Small intestine (tissue), 7 donors: ENCODE data around the gene PRUNE2. TPM values are rescaled to one million over a fixed set of nuclear protein-coding genes. Genes with fewer than 3 reads are reported as not detected.

Source experiments
- DNase-seq, 2 donors: peaks; one replicate each; pipeline versions ENCODE4 v3.0.0 to v3.0.0-alpha.2; 2013
- FAIRE-seq: peaks from 2 replicates; lab custom pipeline; 2012; peaks lifted over from hg19 to GRCh38; lab: Jason Lieb, UNC
- H3K27ac ChIP-seq, 3 donors: one replicate each; pipeline ENCODE4 v1.5.1; 2013; ENCODE audit warnings: low read length in 2 of 3, mild to moderate bottlenecking in 2 of 3, control low read depth in 1 of 3, inconsistent platforms in 1 of 3, low read depth in 1 of 3, moderate library complexity in 1 of 3
- H3K27me3 ChIP-seq, 3 donors: one replicate each; pipeline ENCODE4 v1.6.1; 2013; ENCODE audit warnings: low read length in 3 of 3, inconsistent platforms in 1 of 3; ENCODE audit not compliant: control insufficient read depth in 3 of 3, insufficient read depth in 3 of 3
- H3K36me3 ChIP-seq, 3 donors: one replicate each; pipeline ENCODE4 v1.6.1; 2013; ENCODE audit warnings: low read length in 3 of 3, inconsistent platforms in 1 of 3, low read depth in 1 of 3, mild to moderate bottlenecking in 1 of 3, moderate library complexity in 1 of 3; ENCODE audit not compliant: control insufficient read depth in 3 of 3, insufficient read depth in 2 of 3
- H3K4me1 ChIP-seq, 3 donors: one replicate each; pipeline ENCODE4 v1.6.1; 2013; ENCODE audit warnings: low read length in 2 of 3, inconsistent platforms in 1 of 3, low read depth in 1 of 3, mild to moderate bottlenecking in 1 of 3, moderate library complexity in 1 of 3; ENCODE audit not compliant: control insufficient read depth in 3 of 3, insufficient read depth in 2 of 3
- H3K4me3 ChIP-seq, 3 donors: one replicate each; pipeline ENCODE4 v1.5.1; 2013; ENCODE audit warnings: low read length in 3 of 3, control low read depth in 1 of 3, inconsistent platforms in 1 of 3, low read depth in 1 of 3, mild to moderate bottlenecking in 1 of 3, moderate library complexity in 1 of 3
- H3K9me3 ChIP-seq, 2 donors: one replicate each; pipeline ENCODE4 v1.6.1; 2013; ENCODE audit warnings: low read depth in 1 of 2, low read length in 1 of 2; ENCODE audit not compliant: control insufficient read depth in 2 of 2, insufficient read depth in 1 of 2
- WGBS, 3 donors: extraction: QIAGEN DNeasy Blood & Tissue Kit; methylation state at CpG; one replicate each; pipeline ENCODE4 v1.1.7; 2013; 5-methylcytosine and 5-hydroxymethylcytosine counted together
- polyA plus RNA-seq, 4 donors: library from polyadenylated mRNA; stranded (reverse) in 3 of 4; unstranded in 1 of 4; fragments of 200-250 nt in 3 of 4; fragments of 120-200 nt in 1 of 4; gene quantifications; one replicate each; pipeline versions ENCODE4 v1.2.1 to v1.2.3, GENCODE V29; 2013
- donor health status: healthy with polysubstance abuse.
- donor health status: control.
- donor health status: control.
- donor health status: Bipolar disorder and iron deficiency.
- donor health status: healthy.

Gene PRUNE2
- polyA plus RNA-seq, 4 donors: 1.1 to 62.1 (median 7.5) TPM

GRCh38 chr9:76912636-76913275 is 6.8 kb upstream of the PRUNE2 start:
- DNase-seq: no peak
- Histone ChIP-seq H3K4me1 (no peaks in the 10 kb centered on the region), H3K27me3 (peaks cover 0 to 44% (median 5%) of the 10 kb centered on the region in 3 donors), H3K9me3 (no peaks in the 10 kb centered on the region), H3K27ac (no peak overlapping the region), H3K4me3 (no peak overlapping the region), H3K36me3 (no peaks in the 10 kb centered on the region)
- 43 to 48% (median 45%) methylated on average over 6 of the region's 6 CpGs for WGBS, 3 donors
- FAIRE-seq: no peak

DNA sequence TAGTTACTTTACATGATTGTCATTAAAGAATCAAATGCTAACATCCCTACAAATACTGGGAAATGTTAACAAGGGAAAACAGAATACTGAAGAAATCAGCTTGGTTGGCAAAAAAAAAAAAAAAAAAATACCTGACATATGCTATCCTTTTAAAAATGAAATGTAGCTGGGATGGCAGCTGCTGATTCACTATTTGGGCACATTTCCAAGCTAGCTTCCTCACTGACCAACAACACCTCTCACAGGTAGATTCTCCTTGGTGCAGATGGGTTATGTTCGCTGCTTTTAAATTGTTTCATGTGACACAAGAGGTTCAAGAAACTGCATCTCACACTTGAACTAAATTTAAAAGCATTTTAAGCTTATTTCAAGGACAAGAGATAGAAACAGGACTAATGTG is 6.1 kb upstream of the PRUNE2 start:
- Histone ChIP-seq H3K27me3 (peaks cover 0 to 50% (median 5%) of the 10 kb centered on the region in 3 donors), H3K4me3 (no peak overlapping the region), H3K36me3 (no peaks in the 10 kb centered on the region), H3K27ac (no peak overlapping the region), H3K4me1 (no peaks in the 10 kb centered on the region), H3K9me3 (no peaks in the 10 kb centered on the region)
- DNase-seq (no peak), FAIRE-seq (no peak)
- WGBS, 3 donors: 51 to 91% (median 81%) methylated on average over 1 of the region's 1 CpG

DNA sequence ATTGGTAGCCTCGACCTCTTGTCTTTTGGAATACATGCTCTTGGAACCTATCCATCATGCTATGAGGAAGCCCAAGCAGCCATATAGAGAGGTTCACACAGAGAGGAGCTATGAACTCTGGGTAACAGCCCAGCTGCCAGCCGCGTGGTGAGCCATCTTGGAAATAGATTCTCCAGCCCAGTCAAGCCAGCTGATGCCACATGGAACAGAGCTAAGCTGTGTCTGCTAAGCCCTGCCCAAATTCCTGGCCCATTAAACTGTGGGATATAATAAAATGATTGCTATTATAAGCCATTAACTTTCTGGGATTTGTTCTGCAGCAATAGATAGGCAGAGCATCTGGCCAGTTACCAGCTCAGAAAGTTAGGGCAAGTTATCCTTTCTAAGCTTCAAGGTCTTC is 4.9 kb upstream of the PRUNE2 start:
- no peaks in the 10 kb centered on the region for H3K36me3 ChIP-seq
- H3K27me3 ChIP-seq: peaks cover 0 to 51% (median 6%) of the 10 kb centered on the region in 3 donors
- WGBS, 3 donors: 67 to 76% (median 70%) methylated on average over 3 of the region's 3 CpGs
- H3K9me3 ChIP-seq: no peaks in the 10 kb centered on the region
- DNase-seq: no peak
- H3K27ac ChIP-seq: no peak overlapping the region
- no peak for FAIRE-seq
- H3K4me3 ChIP-seq: no peak overlapping the region
- H3K4me1 ChIP-seq: no peaks in the 10 kb centered on the region

DNA sequence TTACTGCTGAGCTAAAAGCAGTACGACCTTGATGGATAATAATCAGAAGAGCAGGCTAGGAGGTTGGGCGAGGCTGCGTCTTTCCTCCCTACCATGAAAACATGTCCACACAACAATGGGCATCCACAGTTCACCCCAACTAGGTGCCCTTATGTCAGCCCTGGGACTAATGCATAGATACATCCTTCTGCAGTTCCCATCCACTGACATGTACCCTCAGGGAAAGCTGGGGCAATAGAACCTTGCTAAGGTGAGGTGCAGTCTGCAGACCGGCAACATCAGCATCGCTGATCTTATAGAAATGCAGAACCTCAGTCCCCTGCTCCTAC is 697 bp upstream of the PRUNE2 start:
- no peak overlapping the region for H3K4me3 ChIP-seq

GRCh38 chr9:76904661-76905457 is 1.1 kb downstream of the PRUNE2 start:
- DNase-seq (peak; percentile 9 to 16), FAIRE-seq (no peak)
- peaks cover 0 to 61% (median 10%) of the 10 kb centered on the region in 3 donors for H3K27me3 ChIP-seq
- H3K9me3 ChIP-seq: no peaks in the 10 kb centered on the region
- H3K4me1 ChIP-seq: peaks cover 0 to 9% (median 0%) of the 10 kb centered on the region in 3 donors
- no peaks in the 10 kb centered on the region for H3K36me3 ChIP-seq
- H3K4me3 ChIP-seq: peak overlapping the region in 1 of 3 donors; percentile 45
- WGBS, 3 donors: 13 to 46% (median 33%) methylated on average over 8 of the region's 8 CpGs
- H3K27ac ChIP-seq: no peak overlapping the region

More for the DNA sequence above, 697 bp upstream of the PRUNE2 start:
- 6 to 15% (median 13%) methylated on average over 5 of the region's 5 CpGs for WGBS, 3 donors
- Histone ChIP-seq H3K9me3 (no peaks in the 10 kb centered on the region), H3K4me1 (peaks cover 0 to 9% (median 0%) of the 10 kb centered on the region in 3 donors), H3K36me3 (no peaks in the 10 kb centered on the region), H3K27ac (no peak overlapping the region), H3K27me3 (peaks cover 0 to 58% (median 10%) of the 10 kb centered on the region in 3 donors)
- DNase-seq: no peak
- FAIRE-seq: no peak

GRCh38 chr9:76902395-76902794 is 3.5 kb downstream of the PRUNE2 start:
- no peak overlapping the region for H3K4me3 ChIP-seq
- no peak overlapping the region for H3K27ac ChIP-seq
- no peak for FAIRE-seq

GRCh38 chr9:76901801-76902200 is 4.1 kb downstream of the PRUNE2 start:
- Histone ChIP-seq H3K36me3 (no peaks in the 10 kb centered on the region), H3K4me1 (peaks cover 0 to 9% (median 0%) of the 10 kb centered on the region in 3 donors), H3K27ac (no peak overlapping the region), H3K4me3 (no peak overlapping the region), H3K27me3 (peaks cover 0 to 51% (median 10%) of the 10 kb centered on the region in 3 donors), H3K9me3 (no peaks in the 10 kb centered on the region)
- 29 to 63% (median 44%) methylated on average over 2 of the region's 2 CpGs for WGBS, 3 donors
- no peak for FAIRE-seq
- DNase-seq: peak in 1 of 2 donors; percentile 19

More at GRCh38 chr9:76902395-76902794, 3.5 kb downstream of the PRUNE2 start:
- DNase-seq: no peak
- peaks cover 0 to 56% (median 10%) of the 10 kb centered on the region in 3 donors for H3K27me3 ChIP-seq
- peaks cover 0 to 9% (median 0%) of the 10 kb centered on the region in 3 donors for H3K4me1 ChIP-seq
- no peaks in the 10 kb centered on the region for H3K9me3 ChIP-seq
- H3K36me3 ChIP-seq: no peaks in the 10 kb centered on the region
- 18 to 39% (median 25%) methylated on average over 6 of the region's 6 CpGs for WGBS, 3 donors

DNA sequence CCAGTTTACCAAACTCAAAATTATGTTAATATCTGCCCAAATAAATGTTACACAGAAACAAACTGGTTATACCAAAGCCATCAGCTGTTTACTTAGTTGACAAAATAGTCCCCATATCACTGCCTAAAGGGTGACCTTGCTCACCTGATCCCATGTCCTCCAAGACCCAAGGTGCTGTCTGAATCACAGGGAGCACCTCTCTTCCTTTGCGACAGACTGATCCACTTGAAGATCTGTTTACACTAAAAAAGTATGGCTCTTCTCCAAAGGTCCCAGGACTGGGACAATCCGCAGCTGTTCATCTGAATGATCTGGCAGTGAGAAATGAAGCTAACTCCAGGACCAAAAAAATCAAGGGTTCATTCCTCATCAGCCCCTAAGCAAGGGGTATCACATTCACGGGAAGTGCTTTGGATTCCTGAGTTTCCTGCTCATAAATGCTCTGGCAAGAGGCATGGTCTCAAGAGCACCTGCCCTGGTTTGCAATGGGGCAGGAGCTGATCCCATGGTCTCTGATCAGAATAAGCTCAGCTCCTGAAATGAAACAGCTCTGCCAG is 5.0 kb downstream of the PRUNE2 start:
- no peaks in the 10 kb centered on the region for H3K9me3 ChIP-seq
- no peak for FAIRE-seq
- no peaks in the 10 kb centered on the region for H3K36me3 ChIP-seq
- peaks cover 0 to 45% (median 7%) of the 10 kb centered on the region in 3 donors for H3K27me3 ChIP-seq
- no peak overlapping the region for H3K27ac ChIP-seq
- DNase-seq: no peak
- 66 to 69% (median 67%) methylated on average over 3 of the region's 3 CpGs for WGBS, 3 donors
- H3K4me1 ChIP-seq: peaks cover 0 to 9% (median 0%) of the 10 kb centered on the region in 3 donors
- no peak overlapping the region for H3K4me3 ChIP-seq
